Thyroid gland (tissue), 4 donors: ENCODE data around the gene DSCAM. TPM values are rescaled to one million over a fixed set of nuclear protein-coding genes. Genes with fewer than 3 reads are reported as not detected.

Experiments
- DNase-seq, 2 donors: peaks; one replicate each; pipeline ENCODE4 v3.0.0-alpha.2; 2019
- H3K27ac ChIP-seq, 3 donors: fragments of 200-600 bp; sonication (generic); 1 replicate in 2 of 3; 2 replicates in 1 of 3; pipeline ENCODE4 v1.5.1; 2016 to 2019; ENCODE audit warnings: mild to moderate bottlenecking in 1 of 3, moderate library complexity in 1 of 3
- H3K27me3 ChIP-seq: fragments of 200-600 bp; sonication (generic); one replicate; pipeline ENCODE4 v1.5.1; 2019
- H3K36me3 ChIP-seq, 2 donors: fragments of 200-600 bp; sonication (generic); one replicate each; pipeline ENCODE4 v1.5.1; 2016 to 2019
- H3K4me1 ChIP-seq, 2 donors: fragments of 200-600 bp; sonication (generic); one replicate each; pipeline ENCODE4 v1.5.1; 2017 to 2019
- H3K4me3 ChIP-seq, 3 donors: fragments of 200-600 bp; sonication (generic); replicated peaks in 1 of 3; 1 replicate in 2 of 3; 2 replicates in 1 of 3; pipeline ENCODE4 v1.5.1; 2016; ENCODE audit warnings: mild to moderate bottlenecking in 1 of 3
- H3K9me3 ChIP-seq: fragments of 200-600 bp; sonication (generic); one replicate; pipeline ENCODE4 v1.5.1; 2017
- CTCF ChIP-seq, 6 experiments: fragments of 200-600 bp in 3 of 6; fragments of 450-650 bp in 3 of 6; sonication (generic) in 3 of 6; IDR thresholded peaks; one replicate each; pipeline ENCODE4 v1.5.1; 2016 to 2019; ENCODE audit warnings: antibody characterized with exemption in 6 of 6, mild to moderate bottlenecking in 2 of 6, inconsistent platforms in 1 of 6, moderate library complexity in 1 of 6
- POLR2A ChIP-seq, 2 donors: fragments of 450-650 bp; IDR thresholded peaks; one replicate each; pipeline ENCODE4 v1.6.1; 2017; ENCODE audit warnings: antibody characterized with exemption in 2 of 2, mild to moderate bottlenecking in 2 of 2, moderate library complexity in 1 of 2
- WGBS, 2 donors: methylation state at CpG; one replicate each; pipeline ENCODE4 v1.1.5; 2017; 5-methylcytosine and 5-hydroxymethylcytosine counted together
- intact Hi-C: fragments of 100-400 bp; cut with DNase I; formaldehyde crosslinking; loops from one replicate; pipeline ENCODE4 v1.15.1; 2023
- total RNA-seq, 4 donors: library from RNA; depleted of rRNA; stranded (reverse); fragments of >200 nt; gene quantifications; one replicate each; pipeline ENCODE4 v1.2.3, GENCODE V29; 2016

DSCAM gene
- total RNA-seq, 4 donors from 2014 or later, result 0.20 TPM; not detected in 3

- DNase-seq, result no peak
- no peaks in the 10 kb centered on the region for H3K27me3 ChIP-seq
- no peak overlapping the region for H3K27ac ChIP-seq
- H3K36me3 ChIP-seq, result no peaks in the 10 kb centered on the region
- intact Hi-C loops, result no loop called here
- no peak for TF ChIP-seq CTCF (IDR thresholded peaks at IDR 0.05)
- TF ChIP-seq POLR2A (IDR thresholded peaks at IDR 0.05), result no peak
- H3K4me3 ChIP-seq, result no peak overlapping the region
- H3K4me1 ChIP-seq, result no peaks in the 10 kb centered on the region
- H3K9me3 ChIP-seq, result no peaks in the 10 kb centered on the region
- 83 to 85% methylated on average over 3 of the region's 3 CpGs for WGBS, 2 donors
These were observed 831.1 kb downstream of the DSCAM start for GRCh38 chr21:40015818-40016217.

- no peaks in the 10 kb centered on the region for H3K27me3 ChIP-seq
- TF ChIP-seq CTCF (IDR thresholded peaks at IDR 0.05) (no peak), POLR2A (IDR thresholded peaks at IDR 0.05) (no peak)
- no peaks in the 10 kb centered on the region for H3K9me3 ChIP-seq
- H3K36me3 ChIP-seq, result no peaks in the 10 kb centered on the region
- intact Hi-C loops, result no loop called here
- WGBS, 2 donors, result 91 to 92% methylated on average over 9 of the region's 9 CpGs
- no peak overlapping the region for H3K27ac ChIP-seq
- no peak for DNase-seq
- H3K4me1 ChIP-seq, result no peaks in the 10 kb centered on the region
- no peak overlapping the region for H3K4me3 ChIP-seq
These were observed 832.6 kb downstream of the DSCAM start for GRCh38 chr21:40014394-40014793.

- Histone ChIP-seq H3K9me3 (no peaks in the 10 kb centered on the region), H3K36me3 (no peaks in the 10 kb centered on the region), H3K4me3 (no peak overlapping the region), H3K27me3 (no peaks in the 10 kb centered on the region), H3K4me1 (no peaks in the 10 kb centered on the region), H3K27ac (no peak overlapping the region)
- WGBS, 2 donors, result 94 to 95% methylated on average over 26 of the region's 26 CpGs
- TF ChIP-seq POLR2A (IDR thresholded peaks at IDR 0.05) (no peak), CTCF (IDR thresholded peaks at IDR 0.05) (no peak)
- intact Hi-C loops, result no loop called here
- no peak for DNase-seq
These were observed 833.8 kb downstream of the DSCAM start for GRCh38 chr21:40013001-40013735.

GRCh38 chr21:40011371-40011770 is 835.6 kb downstream of the DSCAM start:
- H3K4me1 ChIP-seq, result no peaks in the 10 kb centered on the region
- H3K27me3 ChIP-seq, result no peaks in the 10 kb centered on the region
- H3K27ac ChIP-seq, result no peak overlapping the region
- no peak for DNase-seq
- no peak overlapping the region for H3K4me3 ChIP-seq
- H3K9me3 ChIP-seq, result no peaks in the 10 kb centered on the region
- 65 to 71% methylated on average over 1 of the region's 1 CpG for WGBS, 2 donors
- intact Hi-C loops, result no loop called here
- no peak for TF ChIP-seq CTCF (IDR thresholded peaks at IDR 0.05)
- no peaks in the 10 kb centered on the region for H3K36me3 ChIP-seq

GRCh38 chr21:40002978-40003377 is 844.0 kb downstream of the DSCAM start:
- Histone ChIP-seq H3K4me3 (no peak overlapping the region), H3K27ac (no peak overlapping the region), H3K4me1 (no peaks in the 10 kb centered on the region), H3K9me3 (no peaks in the 10 kb centered on the region), H3K27me3 (no peaks in the 10 kb centered on the region), H3K36me3 (no peaks in the 10 kb centered on the region)
- DNase-seq, result no peak
- TF ChIP-seq CTCF (IDR thresholded peaks at IDR 0.05) (no peak), POLR2A (IDR thresholded peaks at IDR 0.05) (no peak)
- intact Hi-C loops, result no loop called here
- WGBS, 2 donors, result 33 to 52% methylated on average over 1 of the region's 1 CpG
